GM19043 (cell line): Measurements from ENCODE around the gene UQCR10.

Experiments
- ATAC-seq: cut with Tn5 transposase; IDR thresholded peaks from one replicate; pipeline ENCODE4 v1.9.1; 2021; ENCODE audit warnings: low read depth; ENCODE audit not compliant: unreplicated experiment

Gene UQCR10

DNA sequence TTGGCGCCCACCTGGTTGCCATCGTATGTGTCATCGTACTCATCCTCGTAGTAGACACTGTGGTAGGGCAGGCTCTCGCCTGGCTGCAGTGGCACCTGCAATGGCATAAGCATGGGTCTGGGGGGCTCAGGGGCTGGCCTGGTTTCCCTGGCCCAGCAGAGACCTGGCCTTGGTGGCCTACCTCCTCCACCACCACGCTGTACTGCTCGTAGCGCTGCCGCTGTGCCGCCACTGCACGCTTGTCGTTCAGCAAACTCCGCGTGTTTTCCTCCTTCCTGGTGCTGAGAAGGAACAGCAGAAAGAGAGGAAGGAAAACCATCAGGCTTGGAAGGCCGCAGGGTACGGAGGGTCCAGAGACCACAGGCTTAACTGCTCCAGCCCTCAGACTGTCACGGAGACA, 26.2 kb downstream of the UQCR10 start:
- ATAC-seq, result no peak

- ATAC-seq, result no peak
Observed at GRCh38 chr22:29795663-29796062, 28.5 kb downstream of the UQCR10 start.

GRCh38 chr22:29797351-29797750, 30.2 kb downstream of the UQCR10 start:
- ATAC-seq, result no peak

DNA sequence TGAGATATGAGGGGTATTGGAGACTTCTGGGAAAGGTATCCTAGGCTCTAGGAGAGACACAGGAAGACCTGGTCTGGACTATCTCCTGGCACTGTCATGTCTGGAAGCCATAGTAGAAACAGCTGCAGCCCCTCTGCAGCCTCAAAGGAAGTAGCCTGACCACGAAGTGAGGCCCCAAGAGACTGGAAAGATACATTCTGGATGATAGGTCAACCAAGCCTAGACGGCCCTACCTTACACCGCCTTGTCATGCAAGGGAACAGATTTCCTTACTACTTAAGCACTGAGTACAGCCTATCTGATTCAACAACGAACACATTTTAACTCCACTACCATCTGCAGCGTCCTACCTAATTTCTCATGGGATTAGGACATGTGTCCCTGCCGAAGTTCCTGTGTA, 31.1 kb downstream of the UQCR10 start:
- no peak for ATAC-seq

- no peak for ATAC-seq
Observed at GRCh38 chr22:29798801-29799200, 31.6 kb downstream of the UQCR10 start.

DNA sequence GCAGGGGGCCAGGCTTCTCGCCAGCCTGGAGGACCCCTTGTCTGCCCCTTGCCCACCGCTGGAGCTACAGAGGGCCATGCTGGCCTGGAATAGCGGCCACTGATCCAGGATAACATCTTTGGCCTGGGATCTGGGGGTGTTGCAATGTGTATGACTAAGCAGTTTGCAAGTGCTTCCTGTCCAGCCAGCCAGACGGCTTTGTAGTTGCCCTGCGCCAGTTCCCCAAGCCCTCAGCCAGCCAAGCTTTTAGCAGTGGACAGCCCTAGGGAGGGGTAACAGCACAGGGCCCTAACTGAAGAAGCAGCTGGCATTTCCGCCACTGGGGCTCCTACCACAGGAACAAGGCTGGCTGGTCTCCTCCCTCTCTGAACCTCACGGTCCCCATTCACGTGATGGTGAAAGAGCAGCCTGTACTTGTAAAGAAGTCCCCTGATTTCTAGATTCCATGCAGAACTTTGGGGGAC, 32.1 kb downstream of the UQCR10 start:
- no peak for ATAC-seq

GRCh38 chr22:29801153-29801552, 34.0 kb downstream of the UQCR10 start:
- ATAC-seq, result no peak

DNA sequence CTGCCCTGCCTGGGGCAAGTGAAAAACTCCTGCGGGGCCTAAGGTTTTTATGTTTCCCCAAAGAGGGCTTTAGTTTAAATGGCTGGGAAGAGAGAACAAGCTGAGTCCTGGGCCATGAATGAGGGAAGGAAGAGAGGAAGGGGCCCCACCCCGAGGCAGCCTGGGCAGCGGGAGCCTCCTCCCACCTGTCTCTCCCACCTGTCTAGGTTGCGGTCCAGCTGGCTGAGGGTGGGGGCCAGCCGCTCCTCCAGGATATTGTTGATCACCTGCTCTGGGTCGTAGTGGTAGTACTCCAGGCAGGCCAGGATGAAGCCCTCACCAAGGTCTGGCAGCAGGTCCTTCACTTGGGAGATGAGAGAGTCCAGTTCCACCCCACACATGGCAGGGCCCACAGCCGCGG, 34.6 kb downstream of the UQCR10 start:
- ATAC-seq, result no peak

GRCh38 chr22:29803190-29803589, 36.0 kb downstream of the UQCR10 start:
- no peak for ATAC-seq

DNA sequence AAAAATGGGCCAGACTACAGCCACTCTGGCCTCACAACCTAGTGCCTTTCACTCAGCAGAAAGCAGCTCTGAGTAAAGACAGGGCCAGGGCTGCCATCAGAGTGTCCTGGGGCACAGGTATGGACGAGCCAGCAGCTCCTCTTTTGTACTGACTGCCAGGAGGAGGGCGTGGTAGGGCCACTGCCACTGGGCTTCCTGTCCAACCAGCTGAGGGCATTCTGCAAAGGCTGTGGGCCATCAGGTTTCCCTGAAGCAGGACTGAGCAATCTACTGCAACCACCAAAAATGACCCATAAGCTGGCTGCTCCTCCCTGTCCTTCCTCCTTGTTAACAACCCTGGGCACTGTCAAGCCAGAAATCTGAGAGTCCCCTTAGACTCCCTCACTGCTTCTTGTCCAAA, 37.8 kb downstream of the UQCR10 start:
- ATAC-seq, result no peak

DNA sequence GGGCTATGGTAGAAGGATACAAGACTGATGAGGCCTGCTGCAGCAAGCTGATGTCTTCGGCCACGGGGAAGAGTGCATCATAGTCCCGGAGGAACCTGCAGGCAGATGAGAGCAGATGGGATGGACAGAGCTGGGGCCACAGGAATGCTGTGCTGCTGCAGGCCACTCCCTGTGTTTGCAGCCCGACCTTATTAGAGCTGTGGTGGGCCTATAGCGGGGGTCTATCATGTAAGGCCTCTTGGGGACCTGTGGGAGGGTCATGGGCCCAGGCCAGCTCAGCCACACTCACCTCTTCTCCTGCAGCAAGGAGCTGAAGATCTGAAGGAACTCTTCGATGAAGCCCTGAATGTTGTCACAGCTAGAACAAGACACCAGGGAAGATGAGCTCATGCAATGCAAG, 39.0 kb downstream of the UQCR10 start:
- no peak for ATAC-seq

- ATAC-seq, result no peak
Observed at GRCh38 chr22:29810216-29810615, 43.0 kb downstream of the UQCR10 start.

- ATAC-seq, result no peak
Observed at GRCh38 chr22:29811377-29811776, 44.2 kb downstream of the UQCR10 start.

DNA sequence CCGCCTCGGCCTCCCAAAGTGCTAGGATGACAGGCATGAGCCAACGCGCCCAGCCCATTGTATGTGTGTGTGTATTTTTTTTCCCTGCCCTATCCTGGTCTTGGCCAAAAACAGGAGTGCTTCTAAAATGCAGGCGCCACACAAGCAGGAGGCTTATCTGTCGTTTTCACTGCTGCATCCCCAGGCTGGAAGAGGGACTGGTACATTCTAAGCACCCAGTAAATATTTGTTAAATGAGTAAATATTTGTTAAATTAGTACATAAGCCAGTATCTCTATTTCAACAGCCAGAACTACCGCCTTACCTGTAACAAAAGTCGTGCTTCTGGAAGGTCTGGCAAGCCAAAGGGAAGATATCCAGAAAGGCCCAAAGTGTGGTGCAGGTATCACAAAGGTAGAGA, 46.0 kb downstream of the UQCR10 start:
- no peak for ATAC-seq

DNA sequence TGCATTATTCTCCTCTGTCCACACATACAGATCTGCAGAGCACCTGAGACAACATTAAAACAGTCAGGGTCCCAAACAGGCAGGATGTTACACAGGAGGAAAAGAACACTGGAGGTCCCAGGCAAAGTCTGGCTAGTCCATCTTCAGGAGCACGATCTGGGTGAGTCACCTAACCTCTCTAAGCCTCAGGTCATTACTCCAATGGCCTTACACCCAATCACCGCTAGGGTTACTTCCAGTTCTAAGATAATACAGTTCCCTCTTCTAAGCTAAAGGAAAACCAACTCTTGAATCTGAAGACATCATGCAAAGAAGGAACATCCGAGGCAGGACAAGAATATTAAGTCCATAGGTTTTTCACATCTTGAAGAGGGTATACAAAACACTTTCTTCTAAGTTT, 46.4 kb downstream of the UQCR10 start:
- ATAC-seq, result no peak

GRCh38 chr22:29814003-29814402, 46.8 kb downstream of the UQCR10 start:
- no peak for ATAC-seq

- no peak for ATAC-seq
Observed at GRCh38 chr22:29815580-29815979, 48.4 kb downstream of the UQCR10 start.

DNA sequence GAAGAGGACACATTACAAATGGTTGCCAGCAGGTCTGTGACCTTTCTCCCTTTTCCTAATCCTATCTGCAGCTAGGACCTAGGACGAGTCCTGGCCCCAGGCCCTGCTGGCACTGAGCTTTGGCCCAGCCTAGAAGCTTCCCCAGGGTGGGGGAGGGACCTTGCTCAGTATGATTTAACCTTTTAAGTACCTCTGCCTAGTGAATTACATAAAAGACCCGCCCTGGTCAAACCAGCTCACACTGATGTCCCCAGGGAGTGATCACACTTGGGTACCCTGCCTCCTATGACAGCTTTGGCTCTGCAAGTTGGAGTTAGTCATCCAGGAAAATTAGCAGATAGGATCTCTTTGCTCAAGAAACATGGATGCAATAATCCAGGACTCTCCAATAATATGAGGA, 49.0 kb downstream of the UQCR10 start:
- ATAC-seq, result no peak

DNA sequence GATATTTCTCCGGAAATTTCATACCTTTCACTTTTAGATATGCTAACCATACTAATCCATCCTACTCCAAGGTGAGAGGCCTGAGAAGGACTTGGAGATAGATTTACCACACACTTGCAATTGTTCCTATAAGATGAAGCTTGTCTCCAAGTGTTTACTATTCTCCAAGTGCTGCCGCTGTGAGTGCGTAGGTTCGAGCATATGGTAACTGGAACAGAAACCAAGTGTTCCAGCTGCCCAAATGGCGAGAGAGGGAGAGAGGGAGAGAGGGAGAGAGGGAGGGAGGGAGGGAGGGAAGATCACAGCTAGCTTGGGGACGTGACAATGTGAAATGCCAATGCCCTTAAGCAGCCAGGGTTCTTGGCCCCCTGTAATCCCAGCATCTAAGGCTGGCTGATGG, 49.4 kb downstream of the UQCR10 start:
- ATAC-seq, result no peak

DNA sequence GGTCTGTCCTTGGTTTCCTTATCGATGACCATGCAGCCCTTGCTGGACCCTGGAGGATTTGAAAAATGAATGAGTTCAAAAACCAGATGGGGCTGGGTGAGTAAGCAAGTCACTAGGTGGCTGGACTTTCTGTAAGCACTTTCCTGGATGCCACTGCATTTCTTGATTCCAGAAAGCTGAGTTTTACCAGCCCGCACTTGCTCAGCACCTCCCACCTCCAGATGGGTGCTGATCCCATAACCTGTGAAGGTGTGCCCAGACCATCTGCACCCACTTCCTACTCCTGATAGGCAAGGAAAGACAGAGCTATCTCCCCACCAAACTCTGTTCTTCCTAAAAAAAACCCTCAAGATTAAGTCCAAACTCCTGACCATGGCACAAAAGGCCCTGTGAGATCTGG, 49.8 kb downstream of the UQCR10 start:
- no peak for ATAC-seq

DNA sequence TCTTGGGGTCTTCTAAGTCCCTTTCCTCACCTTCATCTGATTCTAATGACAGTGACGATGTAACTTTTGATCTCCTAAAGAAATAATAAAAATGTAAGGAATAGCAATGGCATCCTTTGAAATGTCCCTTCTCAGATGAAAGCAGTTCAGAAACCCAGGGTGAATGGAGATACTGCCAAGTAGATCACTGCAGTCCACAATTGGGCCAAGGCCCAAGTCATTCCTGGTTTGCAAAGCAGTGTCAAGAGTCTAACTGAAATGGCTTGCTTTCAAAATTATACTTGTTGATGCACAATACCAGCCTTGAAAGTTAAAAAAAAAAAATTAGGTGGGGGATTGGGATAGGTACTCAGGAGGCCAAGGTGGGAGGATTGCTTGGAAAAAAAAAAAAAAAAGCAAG, 50.6 kb downstream of the UQCR10 start:
- no peak for ATAC-seq

- ATAC-seq, result no peak
Observed at GRCh38 chr22:29819501-29819900, 52.3 kb downstream of the UQCR10 start.
